Brain pericyte (primary cell): ENCODE data around the gene SLC35D3.
"Not testable (repeated sequence)": the region's sequence is repeated elsewhere in the genome, so short reads cannot be mapped to it uniquely, and the experiment has no call there.

ENCODE experiments used
- DNase-seq: peaks from one replicate; pipeline ENCODE4 v3.0.0-alpha.2; 2012; ENCODE audit warnings: low read depth, low spot score

The SLC35D3 gene

DNA sequence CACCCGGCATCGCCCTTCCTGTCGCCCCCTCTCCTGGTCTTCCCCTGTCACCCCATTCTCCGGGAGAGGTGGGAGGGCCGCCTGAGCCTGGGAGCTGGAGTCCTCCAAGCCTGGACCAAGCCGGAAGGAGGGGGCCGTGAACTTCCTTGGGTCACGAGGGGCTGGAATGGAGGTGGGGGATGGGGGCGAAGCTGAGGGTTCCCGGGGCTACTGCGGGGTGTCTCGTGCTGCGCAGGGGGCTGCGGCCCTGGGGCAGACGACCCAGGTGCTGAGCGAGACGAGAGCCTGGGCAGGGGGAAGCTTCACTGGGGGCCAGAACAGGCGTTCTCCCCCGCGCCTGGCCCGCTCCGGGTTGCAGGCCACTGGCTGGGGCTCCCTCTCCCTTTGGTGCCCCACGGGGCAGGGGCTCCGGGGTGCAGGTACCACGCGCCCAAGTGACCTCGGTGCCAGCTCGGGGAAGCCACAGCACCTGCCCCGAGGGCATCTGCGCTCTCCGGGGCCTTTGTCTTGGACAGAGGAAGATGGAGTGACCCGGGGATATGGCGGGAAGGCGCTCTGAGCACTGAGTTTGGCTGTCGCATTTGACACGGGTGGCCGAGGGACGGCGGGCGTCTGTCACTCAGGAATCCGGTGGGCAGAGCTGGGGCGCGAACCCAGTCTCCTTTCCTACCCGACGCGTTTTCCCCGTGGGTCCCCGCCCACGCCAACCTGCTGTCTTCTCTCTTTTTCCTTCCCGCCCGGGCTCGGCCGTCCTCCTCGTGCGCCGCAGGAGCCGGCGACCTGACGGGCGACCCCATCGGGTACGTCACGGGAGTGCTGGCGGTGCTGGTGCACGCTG, 1.2 kb downstream of the SLC35D3 start:
- no peak for DNase-seq

DNA sequence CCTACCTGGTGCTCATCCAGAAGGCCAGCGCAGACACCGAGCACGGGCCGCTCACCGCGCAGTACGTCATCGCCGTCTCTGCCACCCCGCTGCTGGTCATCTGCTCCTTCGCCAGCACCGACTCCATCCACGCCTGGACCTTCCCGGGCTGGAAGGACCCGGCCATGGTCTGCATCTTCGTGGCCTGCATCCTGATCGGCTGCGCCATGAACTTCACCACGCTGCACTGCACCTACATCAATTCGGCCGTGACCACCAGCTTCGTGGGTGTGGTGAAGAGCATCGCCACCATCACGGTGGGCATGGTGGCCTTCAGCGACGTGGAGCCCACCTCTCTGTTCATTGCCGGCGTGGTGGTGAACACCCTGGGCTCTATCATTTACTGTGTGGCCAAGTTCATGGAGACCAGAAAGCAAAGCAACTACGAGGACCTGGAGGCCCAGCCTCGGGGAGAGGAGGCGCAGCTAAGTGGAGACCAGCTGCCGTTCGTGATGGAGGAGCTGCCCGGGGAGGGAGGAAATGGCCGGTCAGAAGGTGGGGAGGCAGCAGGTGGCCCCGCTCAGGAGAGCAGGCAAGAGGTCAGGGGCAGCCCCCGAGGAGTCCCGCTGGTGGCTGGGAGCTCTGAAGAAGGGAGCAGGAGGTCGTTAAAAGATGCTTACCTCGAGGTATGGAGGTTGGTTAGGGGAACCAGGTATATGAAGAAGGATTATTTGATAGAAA, 2.0 kb downstream of the SLC35D3 start:
- no peak for DNase-seq

DNA sequence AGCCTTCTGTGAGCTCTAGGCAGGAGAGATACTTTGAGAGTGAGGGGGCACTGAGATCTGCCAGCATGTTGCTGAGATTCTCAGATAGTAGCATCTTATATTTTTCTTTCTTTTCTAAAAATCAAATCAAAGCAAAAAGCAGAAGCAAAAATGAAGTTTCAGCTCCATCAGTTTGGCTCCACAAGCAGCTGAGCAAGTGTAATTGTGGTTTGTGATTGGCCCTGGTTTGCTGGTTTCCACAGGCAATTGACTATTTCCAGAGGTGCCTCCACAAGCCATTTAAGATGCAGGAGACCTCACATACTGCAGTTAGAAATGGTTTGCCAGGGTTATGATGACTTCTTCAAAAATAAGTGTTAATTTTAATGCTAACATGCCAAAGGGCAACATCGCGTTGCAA, 4.3 kb downstream of the SLC35D3 start:
- no peak for DNase-seq

DNA sequence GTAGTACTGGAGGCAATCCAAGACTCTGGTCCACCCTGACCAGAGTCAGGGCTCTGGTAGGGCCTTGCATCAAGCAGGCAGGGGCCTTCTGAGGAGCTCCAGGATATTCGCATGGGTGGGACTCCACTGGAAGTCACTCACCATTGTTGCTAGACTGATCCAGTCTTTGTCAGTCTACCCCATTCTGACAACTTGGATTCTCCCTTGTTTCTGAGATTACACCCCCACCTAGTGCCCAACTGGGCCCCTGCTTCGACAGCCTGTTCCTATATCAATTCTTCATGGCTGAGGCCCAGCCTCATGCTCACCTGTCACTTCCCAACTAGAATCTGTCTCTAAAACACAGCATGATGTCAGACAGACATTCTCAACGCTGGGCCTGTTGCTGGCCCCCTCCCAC, 5.2 kb downstream of the SLC35D3 start:
- no peak for DNase-seq

DNA sequence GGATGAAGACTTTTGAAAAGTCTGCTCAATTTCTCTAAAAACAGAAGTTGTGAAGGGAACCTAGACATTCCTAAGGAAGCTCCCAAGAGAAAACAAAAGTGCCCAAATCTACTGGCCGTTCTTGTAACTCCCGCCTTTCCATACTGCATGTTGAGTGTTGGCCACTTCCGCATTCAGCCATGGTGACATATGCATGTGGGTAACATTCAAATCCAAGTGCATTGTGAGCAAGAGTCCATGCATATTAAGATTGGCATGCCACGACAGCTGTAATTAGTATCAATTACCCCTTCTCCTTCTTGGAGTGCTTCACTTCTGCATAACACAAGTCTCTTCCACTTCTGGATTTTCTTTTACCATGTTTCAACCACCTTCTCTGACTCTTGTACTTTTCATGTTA, 8.4 kb downstream of the SLC35D3 start:
- no peak for DNase-seq

DNA sequence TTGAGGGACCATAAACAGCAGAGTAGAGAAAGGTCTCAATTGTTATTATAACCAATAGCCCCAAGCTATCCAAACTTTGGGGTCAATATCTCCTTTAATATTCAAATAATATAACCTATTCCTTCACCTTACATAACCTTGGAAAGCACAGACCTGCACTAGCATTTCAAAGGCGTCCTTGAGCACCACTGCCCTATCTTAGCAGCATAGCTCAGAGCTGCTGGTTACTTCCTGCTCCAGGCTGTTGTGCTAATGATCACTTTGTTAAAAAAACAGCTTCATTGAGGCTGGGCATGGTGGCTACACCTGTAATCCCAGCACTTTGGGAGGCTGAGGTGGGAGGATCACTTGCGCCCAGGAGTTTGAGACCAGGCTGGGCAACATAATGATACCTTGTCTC, 10.5 kb downstream of the SLC35D3 start:
- DNase-seq = no peak

DNA sequence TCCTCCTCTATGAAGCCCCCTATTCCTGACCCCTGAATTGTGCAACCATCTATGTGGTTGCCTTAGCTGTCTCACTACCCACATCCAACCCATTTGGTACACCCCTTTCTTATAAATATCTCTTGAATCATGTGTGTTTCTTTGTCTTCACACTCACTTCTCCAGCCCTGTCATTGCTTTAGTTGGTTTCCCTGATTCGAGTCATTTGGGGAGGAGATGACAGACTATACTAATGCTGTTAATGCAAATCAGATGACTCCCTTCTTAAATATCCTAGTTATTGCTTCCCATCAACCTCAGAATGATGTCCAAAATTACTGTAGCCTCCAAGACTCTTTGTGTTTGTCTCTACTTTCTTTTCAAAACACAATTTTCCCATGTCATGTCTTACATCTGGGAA, 23.0 kb downstream of the SLC35D3 start:
- no peak for DNase-seq

DNA sequence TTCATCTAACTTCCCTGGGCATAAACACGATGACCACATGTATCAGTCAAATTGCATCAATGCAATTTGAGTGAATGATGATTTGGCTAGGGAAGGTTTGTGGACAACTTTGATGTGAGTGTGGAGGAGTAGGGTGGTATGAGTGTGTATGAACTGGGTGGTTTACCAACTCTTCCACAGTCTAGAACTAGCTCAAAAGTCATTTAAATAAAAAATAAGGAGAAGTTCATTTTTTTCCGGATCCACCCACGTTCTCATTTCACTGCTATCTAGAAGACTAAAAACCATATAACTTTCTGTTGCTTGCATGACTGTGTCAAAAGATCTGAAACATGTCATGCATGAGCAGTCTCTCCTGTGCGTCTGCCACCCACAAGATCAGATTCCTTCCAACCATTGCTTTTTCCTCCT, 23.6 kb downstream of the SLC35D3 start:
- DNase-seq = no peak

DNA sequence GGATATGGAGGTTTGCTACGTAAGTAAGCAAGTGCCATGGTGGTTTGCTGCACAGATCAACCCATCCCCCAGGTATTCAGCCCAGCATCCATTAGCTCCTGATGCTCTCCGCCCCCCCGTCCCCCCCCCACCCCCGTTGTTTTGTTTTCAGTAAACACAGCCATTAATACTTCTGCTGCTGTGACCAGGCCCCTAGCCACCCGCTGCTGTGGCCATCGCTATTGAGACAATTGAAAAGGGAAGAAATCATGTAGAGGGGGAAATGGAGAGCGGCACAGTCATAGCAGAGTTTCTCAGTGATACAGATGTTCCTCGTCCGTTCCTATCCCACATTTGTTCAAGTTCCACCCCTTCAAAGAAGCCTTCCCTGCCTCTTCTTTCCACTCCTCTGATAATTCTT, 24.9 kb downstream of the SLC35D3 start:
- no peak for DNase-seq

DNA sequence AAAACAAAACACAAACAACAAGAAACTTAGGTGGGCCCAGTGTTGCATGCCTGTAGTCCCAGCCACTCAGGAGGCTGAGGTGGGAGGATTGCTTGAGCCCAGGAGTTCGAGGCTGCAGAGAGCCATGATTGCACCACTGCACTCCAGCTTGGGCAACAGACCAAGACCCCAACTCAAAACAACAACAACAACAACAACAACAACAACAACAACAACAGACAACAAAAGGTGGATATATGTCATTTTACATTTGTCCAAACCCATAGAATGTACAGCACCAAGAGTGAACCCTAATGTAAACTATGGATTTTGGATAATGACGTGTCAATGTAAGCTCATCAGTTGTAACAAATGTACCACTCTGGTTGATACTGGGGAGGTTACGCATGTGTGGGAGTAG, 27.9 kb downstream of the SLC35D3 start:
- not testable (repeated sequence) for DNase-seq

DNA sequence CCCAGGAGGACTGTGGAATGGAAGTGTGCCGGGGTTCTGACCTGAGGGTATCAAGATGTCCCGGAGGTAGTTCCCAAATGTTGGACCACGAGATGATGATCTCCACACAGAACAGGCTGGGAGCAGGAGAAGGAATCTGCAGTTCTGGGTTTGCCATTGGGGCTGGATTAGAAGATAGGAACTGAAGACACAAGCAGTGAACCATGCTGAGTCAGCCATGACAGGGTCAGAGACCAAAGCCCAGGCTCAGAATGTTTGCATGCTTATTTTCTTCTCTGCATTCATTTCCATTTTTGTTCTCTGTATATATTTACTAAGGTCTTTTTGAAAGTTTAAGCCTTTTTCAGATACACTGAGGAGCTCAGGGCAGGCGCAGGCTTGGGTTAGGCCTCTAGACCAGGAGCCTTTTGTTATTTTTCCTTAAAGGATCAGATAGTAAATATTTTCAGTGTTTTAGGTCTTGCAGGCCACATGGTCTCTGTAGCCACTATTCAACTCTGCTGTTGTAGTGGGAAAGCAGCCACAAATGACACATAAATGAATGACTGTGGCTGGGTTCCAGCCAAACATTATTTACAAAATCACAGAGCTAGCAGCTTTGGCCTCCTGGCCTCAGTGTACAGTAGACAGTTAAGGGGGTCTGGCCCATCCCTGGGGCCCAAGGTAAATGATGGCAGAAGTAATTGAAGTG, 28.5 kb downstream of the SLC35D3 start:
- no peak for DNase-seq

DNA sequence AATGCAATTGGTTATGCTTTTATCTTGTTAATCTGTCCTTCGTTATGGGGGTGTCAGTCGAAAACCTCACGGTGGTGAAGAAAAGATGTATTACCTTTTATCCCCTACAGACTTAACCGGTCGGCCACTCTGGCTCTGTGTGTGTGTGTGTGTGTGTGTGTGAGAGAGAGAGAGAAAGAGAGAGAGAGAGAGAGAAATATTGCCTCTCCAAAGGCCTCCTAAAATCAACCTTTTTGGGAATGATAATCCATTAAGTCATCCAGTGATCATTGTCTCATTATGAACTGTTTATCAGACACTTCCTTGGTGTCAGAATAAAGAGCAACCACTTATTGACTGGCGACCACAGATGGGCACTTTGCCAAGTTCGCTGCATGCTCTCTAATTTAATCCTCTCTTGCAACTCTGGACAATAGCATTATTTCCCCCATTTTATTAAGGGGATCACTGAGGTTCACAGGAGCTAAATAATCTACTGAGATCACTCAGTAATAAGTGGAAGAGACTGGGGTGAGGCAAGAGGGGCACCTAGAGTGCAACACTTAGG, 30.7 kb downstream of the SLC35D3 start:
- no peak for DNase-seq

DNA sequence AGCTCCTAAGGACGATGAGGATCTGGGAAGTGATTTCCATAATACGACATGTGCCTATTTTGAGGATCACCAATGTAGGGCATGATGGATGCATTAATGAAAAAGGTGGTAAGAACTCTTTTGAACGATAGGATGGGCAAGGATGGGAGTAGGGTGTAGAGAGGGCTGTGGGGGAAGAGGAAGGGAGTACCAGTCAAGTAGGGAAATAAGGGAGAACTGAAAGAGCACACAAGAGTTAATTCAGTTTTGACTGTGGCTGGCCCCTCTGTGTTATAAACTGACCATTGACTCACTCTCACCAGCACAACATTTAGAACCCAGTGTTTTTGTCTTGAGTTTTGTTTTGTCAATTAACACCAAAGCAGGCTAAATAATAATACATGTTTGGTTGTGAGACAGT, 33.0 kb downstream of the SLC35D3 start:
- no peak for DNase-seq

DNA sequence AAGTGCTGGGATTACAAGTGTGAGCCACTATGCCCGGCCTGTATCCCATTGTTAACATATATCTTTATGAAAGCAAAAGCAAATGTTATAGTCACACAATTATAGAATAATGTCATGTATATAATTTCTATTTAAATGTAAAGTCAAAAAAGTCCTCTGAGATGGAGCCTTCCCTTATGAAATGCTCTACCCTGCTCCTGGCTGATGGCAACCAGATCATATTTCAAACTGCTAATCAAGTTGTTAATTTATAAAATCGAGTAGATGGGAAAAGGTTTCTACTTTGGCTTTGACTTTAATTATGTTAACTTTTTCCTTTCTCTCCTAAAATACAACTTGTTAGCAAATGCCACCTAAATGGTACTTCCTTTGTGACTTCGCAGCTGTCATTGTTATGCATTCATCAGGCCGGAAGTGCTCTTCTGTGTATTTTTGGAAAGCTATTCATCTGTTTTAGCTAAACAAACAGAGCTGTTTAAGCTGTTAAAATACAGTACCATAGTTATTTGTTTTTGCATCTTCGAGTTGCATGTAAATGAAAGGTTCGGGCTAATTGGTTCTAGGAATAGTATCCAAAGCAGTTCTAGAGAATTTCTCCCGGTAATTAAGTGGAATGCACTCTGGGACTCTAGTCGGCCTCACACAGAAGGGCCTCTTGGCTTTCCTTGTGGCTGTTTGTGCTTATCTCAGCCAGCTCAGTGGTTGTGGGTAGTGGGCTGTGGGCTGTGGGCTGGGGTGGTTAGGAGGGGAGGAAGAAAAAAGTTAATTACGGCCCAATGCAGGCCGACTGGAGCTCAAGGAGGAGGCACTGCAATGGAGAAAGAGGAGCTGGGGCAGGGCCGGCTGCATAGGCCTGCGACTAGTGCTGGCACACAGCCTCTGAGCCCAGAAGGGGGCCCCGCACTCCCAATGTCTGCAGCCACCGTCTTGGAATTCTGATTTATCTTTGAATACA, 34.8 kb downstream of the SLC35D3 start:
- no peak for DNase-seq

DNA sequence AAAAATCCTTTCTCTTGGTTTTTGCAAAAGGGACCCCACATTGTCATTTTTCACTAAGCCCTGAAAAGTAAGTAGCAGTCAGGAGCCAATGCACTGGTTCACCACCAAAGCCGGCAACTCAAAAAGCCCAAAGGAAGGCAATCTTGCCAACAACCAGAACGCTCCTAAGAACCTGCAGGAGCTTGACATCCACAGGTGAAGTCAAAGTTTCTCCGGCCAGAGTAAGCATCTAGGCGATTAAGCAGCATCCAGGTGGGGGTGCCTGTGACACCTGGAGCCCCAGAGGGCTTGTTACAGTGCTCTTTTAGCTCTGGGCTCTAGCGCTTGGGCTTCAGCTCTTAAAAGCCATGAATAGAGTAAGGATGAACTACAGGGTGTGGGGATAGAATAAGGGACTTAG, 36.1 kb downstream of the SLC35D3 start:
- DNase-seq = no peak

DNA sequence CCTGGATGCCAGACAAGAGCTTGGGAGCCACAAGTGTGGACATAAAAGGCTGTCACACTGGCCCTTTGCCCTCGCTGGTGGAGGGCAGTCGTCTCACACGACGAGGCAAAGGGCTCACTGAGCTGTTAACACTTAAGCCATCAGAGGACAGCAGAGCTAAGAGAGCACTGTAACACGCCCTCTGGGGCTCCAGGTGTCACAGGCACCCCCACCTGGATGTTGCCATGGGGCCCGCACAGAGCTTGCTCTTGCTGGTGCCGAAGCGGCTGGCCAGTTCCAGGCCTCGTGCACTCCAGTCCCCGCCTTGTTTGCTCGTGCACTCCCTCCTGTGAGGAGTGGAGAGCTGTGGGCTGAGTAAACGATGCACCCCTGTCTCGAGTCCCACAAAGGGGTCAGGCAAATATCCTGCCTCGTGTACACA, 37.4 kb downstream of the SLC35D3 start:
- DNase-seq = no peak

DNA sequence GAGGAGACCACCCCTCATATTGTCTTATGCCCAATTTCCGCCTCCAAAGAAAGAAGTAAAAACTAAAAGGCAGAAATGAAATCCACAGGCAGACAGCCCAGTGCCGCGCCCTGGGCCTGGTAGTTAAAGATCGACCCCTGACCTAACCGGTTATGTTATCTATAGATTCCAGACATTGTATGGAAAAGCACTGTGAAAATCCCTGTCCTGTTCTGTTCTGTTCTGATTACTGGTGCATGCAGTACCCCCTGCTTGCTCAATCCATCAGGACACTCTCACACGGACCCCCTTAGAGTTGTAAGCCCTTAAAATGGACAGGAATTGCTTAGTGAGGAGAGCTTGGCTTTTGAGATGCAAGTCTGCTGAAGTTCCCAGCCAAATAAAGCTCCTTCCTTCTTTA, 37.8 kb downstream of the SLC35D3 start:
- DNase-seq = not testable (repeated sequence)

DNA sequence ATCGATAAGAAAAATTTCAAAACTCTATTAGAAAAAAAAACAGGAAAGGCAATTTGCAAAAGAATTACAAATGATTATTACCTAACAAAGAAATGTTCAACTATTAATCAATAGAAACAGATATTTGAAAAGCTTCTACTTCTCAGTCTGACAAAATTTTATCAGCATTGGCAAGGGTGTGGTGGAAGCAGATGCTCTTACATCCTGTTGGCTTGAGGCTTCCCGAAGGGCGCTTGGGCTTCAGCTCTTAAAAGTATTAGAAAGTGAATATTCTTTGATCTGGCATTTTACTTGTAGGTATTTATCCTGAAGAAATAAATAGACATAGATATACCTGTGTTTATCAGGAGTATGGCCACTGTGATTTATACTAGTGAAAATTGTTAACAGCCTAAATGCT, 38.7 kb downstream of the SLC35D3 start:
- DNase-seq = no peak

DNA sequence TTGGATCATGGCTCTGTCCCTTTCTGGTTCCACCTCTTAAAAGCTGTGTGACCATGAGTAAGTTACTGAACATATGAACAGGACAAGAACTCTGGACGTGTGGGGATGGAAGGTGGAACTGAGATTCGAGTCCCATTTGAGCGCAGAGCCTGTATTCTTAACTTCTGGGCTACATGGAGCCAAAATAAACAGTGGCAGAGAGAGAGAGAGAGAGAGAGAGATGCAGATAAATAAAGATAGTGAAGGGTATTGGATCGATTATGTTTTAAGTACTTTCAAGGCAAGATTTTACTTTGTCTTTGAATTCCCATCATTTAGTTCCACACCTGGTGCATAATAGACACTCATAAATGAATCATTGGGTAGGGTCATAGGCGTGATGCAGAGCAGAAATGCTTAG, 39.7 kb downstream of the SLC35D3 start:
- no peak for DNase-seq

DNA sequence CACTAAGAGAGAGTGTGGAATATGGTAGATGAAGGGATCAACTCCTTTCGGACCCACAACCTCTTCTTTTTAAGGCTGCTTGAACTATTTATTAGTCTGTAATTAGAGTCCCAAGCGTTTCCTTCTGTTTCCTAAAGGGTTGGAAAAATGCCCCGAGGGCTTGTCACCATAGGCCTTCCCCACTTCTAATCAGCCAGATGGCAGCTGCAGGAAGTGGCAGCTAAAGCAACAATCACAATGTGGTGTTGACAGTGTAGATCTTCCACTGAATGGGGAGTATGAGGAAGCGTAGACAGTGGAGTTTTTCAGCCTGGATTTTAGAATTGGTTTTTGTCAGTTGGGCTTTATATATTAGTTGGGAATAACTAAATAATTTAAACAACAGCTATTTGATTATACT, 40.6 kb downstream of the SLC35D3 start:
- DNase-seq = no peak

DNA sequence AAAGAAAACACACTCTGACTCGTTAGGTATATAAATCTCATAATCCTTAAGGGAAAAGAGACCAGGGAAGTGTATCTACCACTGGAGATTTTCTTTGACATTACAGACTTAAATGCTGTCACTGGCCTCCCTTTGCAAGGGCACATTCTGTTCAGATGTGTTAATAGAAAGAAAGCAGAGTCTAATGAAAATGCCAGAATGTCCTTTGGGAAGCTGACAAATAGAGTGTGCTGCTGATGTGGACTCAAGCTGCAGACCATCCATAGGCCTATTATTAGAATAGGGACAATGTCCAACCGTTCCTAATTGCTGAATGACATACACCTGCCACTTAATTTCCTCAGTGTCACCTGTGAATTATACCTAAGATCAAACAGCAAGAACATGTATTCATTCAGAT, 41.2 kb downstream of the SLC35D3 start:
- no peak for DNase-seq
